Germinal center (tissue), 1 donor: ENCODE results near the gene NPC1L1.

Source experiments
- DNase-seq: peaks from one replicate; pipeline ENCODE4 v3.0.0; 2012; ENCODE audit warnings: mixed read lengths, low spot score

The NPC1L1 gene

GRCh38 chr7:44541028-44541869 is at the start of gene NPC1L1:
Gene NPC1L1, minus strand, starts transcription at chr7:44541330. Its CDS starts 71 bp downstream, at chr7:44541259.
- no peak for DNase-seq

- DNase-seq, result no peak
Observed at GRCh38 chr7:44590910-44591309, 49.8 kb upstream of the NPC1L1 start.

- DNase-seq, result no peak
Observed at GRCh38 chr7:44587843-44588711, 46.9 kb upstream of the NPC1L1 start.

GRCh38 chr7:44583146-44583865 is 42.2 kb upstream of the NPC1L1 start:
- no peak for DNase-seq

- DNase-seq, result peak; percentile 100
Observed at GRCh38 chr7:44581879-44582603, 40.9 kb upstream of the NPC1L1 start, which contains the start of gene TMED4. Gene TMED4, minus strand, starts transcription at chr7:44582231. Its CDS starts 25 bp downstream, at chr7:44582206.

- peak; percentile 41 for DNase-seq
Observed at GRCh38 chr7:44580945-44581878, 40.1 kb upstream of the NPC1L1 start.

- no peak for DNase-seq
Observed at GRCh38 chr7:44576228-44576627, 35.1 kb upstream of the NPC1L1 start.

- DNase-seq, result no peak
Observed at GRCh38 chr7:44575054-44575453, 33.9 kb upstream of the NPC1L1 start.

GRCh38 chr7:44574287-44574872 is 33.2 kb upstream of the NPC1L1 start:
- no peak for DNase-seq

GRCh38 chr7:44573464-44574286 is 32.5 kb upstream of the NPC1L1 start, which contains the start of gene DDX56:
Gene DDX56, minus strand, starts transcription at chr7:44573908. Its CDS starts 13 bp downstream, at chr7:44573895.
- DNase-seq, result peak; percentile 96

- DNase-seq, result no peak
Observed at GRCh38 chr7:44572771-44573170, 31.6 kb upstream of the NPC1L1 start.

GRCh38 chr7:44569959-44570358 is 28.8 kb upstream of the NPC1L1 start:
- no peak for DNase-seq

GRCh38 chr7:44568771-44569560 is 27.8 kb upstream of the NPC1L1 start:
- DNase-seq, result no peak

GRCh38 chr7:44567884-44568283 is 26.8 kb upstream of the NPC1L1 start:
- DNase-seq, result no peak

GRCh38 chr7:44566680-44567079 is 25.6 kb upstream of the NPC1L1 start:
- DNase-seq, result no peak

- DNase-seq, result no peak
Observed at GRCh38 chr7:44565795-44566559, 24.8 kb upstream of the NPC1L1 start.

GRCh38 chr7:44565097-44565794 is 24.1 kb upstream of the NPC1L1 start:
- peak; percentile 70 for DNase-seq
